ENCODE measurements around the gene RUNX3.

GRCh38 chr1:24946861-24947658 is 17.0 kb upstream of the RUNX3 start:
- TF ChIP-seq CTCF (tag by site-specific recombination; IDR thresholded peaks at IDR 0.05) (no peak), ZNF274 (IDR thresholded peaks at IDR 0.05; ENCODE audit: low read length) (no peak), ZNF274 (tag by site-specific recombination; IDR thresholded peaks at IDR 0.05; ENCODE audit: borderline replicate concordance) (no peak), HIC1 (tag by site-specific recombination; IDR thresholded peaks at IDR 0.05) (no peak), PBX3 (CRISPR knock-in tag; IDR thresholded peaks at IDR 0.05) (no peak), WT1 (tag by site-specific recombination; IDR thresholded peaks at IDR 0.05) (no peak), ZNF549 (tag by site-specific recombination; IDR thresholded peaks at IDR 0.05) (no peak), ZNF18 (tag by site-specific recombination; IDR thresholded peaks at IDR 0.05) (no peak), INSM2 (tag by site-specific recombination; IDR thresholded peaks at IDR 0.05) (no peak)

All from HEK293 (cell line).